HFFc6 (cell line): Measurements from ENCODE around the gene POU4F2. TPM values are rescaled to one million over a fixed set of nuclear protein-coding genes. Genes with fewer than 3 reads are reported as not detected.

Experiments
- DNase-seq: peaks from one replicate; pipeline ENCODE4 v3.0.0-alpha.2; 2018
- H3K27ac Mint-ChIP-seq: 2 replicates; pipeline ENCODE4 v1.8.0; 2020; ENCODE audit warnings: mild to moderate bottlenecking, mixed read lengths
- H3K27me3 Mint-ChIP-seq: 2 replicates; pipeline ENCODE4 v1.8.0; 2021; ENCODE audit warnings: mild to moderate bottlenecking, moderate library complexity, mixed read lengths; ENCODE audit not compliant: insufficient read depth
- H3K36me3 Mint-ChIP-seq: 2 replicates; pipeline ENCODE4 v1.8.0; 2021; ENCODE audit warnings: low read depth, mixed read lengths
- H3K4me1 Mint-ChIP-seq: 2 replicates; pipeline ENCODE4 v1.8.0; 2020; ENCODE audit warnings: low read depth, mixed read lengths
- H3K4me3 Mint-ChIP-seq: 2 replicates; pipeline ENCODE4 v1.8.0; 2020; ENCODE audit warnings: mild to moderate bottlenecking, moderate library complexity, mixed read lengths
- H3K9me3 Mint-ChIP-seq: 2 replicates; pipeline ENCODE4 v1.8.0; 2020; ENCODE audit warnings: mild to moderate bottlenecking, mixed read lengths
- CTCF ChIP-seq: fragments of 200-600 bp; sonication (generic); IDR thresholded peaks from 2 replicates; pipeline ENCODE4 v1.5.0; 2021; ENCODE audit warnings: antibody characterized with exemption, mild to moderate bottlenecking
- total RNA-seq, 6 experiments: library from RNA; stranded (reverse); fragmentation: NEBNext Ultra II Directional; extraction: Animal tissue kit (Norgen Biotek cat#: 25700); gene quantifications; 2 replicates in 1 of 6; 3 replicates in 5 of 6; pipeline ENCODE4 v1.2.3, GENCODE V29; 2021

The POU4F2 gene
- total RNA-seq, 6 experiments from 2014 or later, result not detected

GRCh38 chr4:146634825-146635224 lies 3.9 kb upstream of the POU4F2 start:
- H3K4me1 Mint-ChIP-seq, result peaks cover 5% of the 10 kb centered on the region; the same call in 1 of the 2 replicates
- no peak for DNase-seq
- no peak overlapping the region for H3K4me3 Mint-ChIP-seq
- peaks cover 50% of the 10 kb centered on the region for H3K27me3 Mint-ChIP-seq
- no peak overlapping the region for H3K27ac Mint-ChIP-seq
- H3K36me3 Mint-ChIP-seq, result 0 out of 2 replicates have a peak, but pooled peaks cover 5% of the 10 kb centered on the region
- no peak for TF ChIP-seq CTCF
- peaks cover 12% of the 10 kb centered on the region for H3K9me3 Mint-ChIP-seq

GRCh38 chr4:146637621-146638332 lies 916 bp upstream of the POU4F2 start:
- Mint-ChIP-seq H3K4me3 (no peak overlapping the region), H3K27me3 (peaks cover 56% of the 10 kb centered on the region), H3K4me1 (peaks cover 5% of the 10 kb centered on the region; the same call in 1 of the 2 replicates), H3K27ac (no peak overlapping the region), H3K9me3 (peaks cover 17% of the 10 kb centered on the region), H3K36me3 (0 out of 2 replicates have a peak, but pooled peaks cover 6% of the 10 kb centered on the region)
- DNase-seq, result no peak
- no peak for TF ChIP-seq CTCF

GRCh38 chr4:146638333-146638785 lies 334 bp upstream of the POU4F2 start:
- peaks cover 52% of the 10 kb centered on the region for H3K27me3 Mint-ChIP-seq
- H3K4me1 Mint-ChIP-seq, result peaks cover 10% of the 10 kb centered on the region; the same call in 1 of the 2 replicates
- no peak overlapping the region for H3K27ac Mint-ChIP-seq
- TF ChIP-seq CTCF, result no peak
- H3K36me3 Mint-ChIP-seq, result 0 out of 2 replicates have a peak, but pooled peaks cover 6% of the 10 kb centered on the region
- H3K9me3 Mint-ChIP-seq, result peaks cover 17% of the 10 kb centered on the region
- H3K4me3 Mint-ChIP-seq, result no peak overlapping the region
- no peak for DNase-seq

GRCh38 chr4:146639506-146639932 lies 826 bp downstream of the POU4F2 start:
- DNase-seq, result no peak
- Mint-ChIP-seq H3K36me3 (0 out of 2 replicates have a peak, but pooled peaks cover 6% of the 10 kb centered on the region), H3K27ac (no peak overlapping the region), H3K27me3 (peaks cover 44% of the 10 kb centered on the region), H3K9me3 (peaks cover 17% of the 10 kb centered on the region), H3K4me3 (no peak overlapping the region), H3K4me1 (peaks cover 10% of the 10 kb centered on the region; the same call in 1 of the 2 replicates)
- TF ChIP-seq CTCF, result no peak

GRCh38 chr4:146640021-146640464 lies 1.4 kb downstream of the POU4F2 start:
- no peak overlapping the region for H3K4me3 Mint-ChIP-seq
- no peak for DNase-seq
- H3K9me3 Mint-ChIP-seq, result peaks cover 17% of the 10 kb centered on the region
- H3K27ac Mint-ChIP-seq, result no peak overlapping the region
- no peak for TF ChIP-seq CTCF
- peaks cover 39% of the 10 kb centered on the region for H3K27me3 Mint-ChIP-seq
- peaks cover 10% of the 10 kb centered on the region; the same call in 1 of the 2 replicates for H3K4me1 Mint-ChIP-seq
- H3K36me3 Mint-ChIP-seq, result 0 out of 2 replicates have a peak, but pooled peaks cover 6% of the 10 kb centered on the region
